ENCODE measurements around the gene PARVB. TPM values are rescaled to one million over a fixed set of nuclear protein-coding genes. Genes with fewer than 3 reads are reported as not detected.

PARVB gene
- total and polyA plus RNA-seq, 9 donors, result 12.3 to 62.9 (median 39.1) TPM

GRCh38 chr22:44130076-44130711 is 106.1 kb downstream of the PARVB start:
- Histone ChIP-seq H3K36me3 (no peaks in the 10 kb centered on the region), H3K4me3 (no peak overlapping the region), H3K27me3 (no peaks in the 10 kb centered on the region), H3K9me3 (no peaks in the 10 kb centered on the region), H3K4me1 (ENCODE audit: insufficient read depth) (no peaks in the 10 kb centered on the region), H3K27ac (no peak overlapping the region)
- DNase-seq, result peak in 1 of 5 donors; percentile 24
- intact Hi-C loops (cut with DNase I), result no loop called here
- TF ChIP-seq POLR2A (IDR thresholded peaks at IDR 0.05) (no peak), EP300 (IDR thresholded peaks at IDR 0.05) (no peak), CTCF (IDR thresholded peaks at IDR 0.05) (no peak)
- WGBS, 3 donors, result 74 to 86% (median 84%) methylated on average over 12 of the region's 12 CpGs

GRCh38 chr22:44131412-44131811 is 107.3 kb downstream of the PARVB start:
- Histone ChIP-seq H3K9me3 (no peaks in the 10 kb centered on the region), H3K4me1 (ENCODE audit: insufficient read depth) (no peaks in the 10 kb centered on the region), H3K27ac (no peak overlapping the region), H3K4me3 (no peak overlapping the region), H3K27me3 (no peaks in the 10 kb centered on the region), H3K36me3 (no peaks in the 10 kb centered on the region)
- intact Hi-C loops (cut with DNase I), result no loop called here
- DNase-seq, result peak in 1 of 5 donors; percentile 14
- WGBS, 3 donors, result 96 to 98% (median 98%) methylated on average over 12 of the region's 12 CpGs
- TF ChIP-seq POLR2A (IDR thresholded peaks at IDR 0.05) (no peak), EP300 (IDR thresholded peaks at IDR 0.05) (no peak), CTCF (IDR thresholded peaks at IDR 0.05) (no peak)

- Histone ChIP-seq H3K9me3 (no peaks in the 10 kb centered on the region), H3K27ac (no peak overlapping the region), H3K36me3 (no peaks in the 10 kb centered on the region), H3K4me3 (no peak overlapping the region), H3K4me1 (ENCODE audit: insufficient read depth) (no peaks in the 10 kb centered on the region), H3K27me3 (no peaks in the 10 kb centered on the region)
- intact Hi-C loops (cut with DNase I), result no loop called here
- WGBS, 3 donors, result 90% methylated on average over 13 of the region's 13 CpGs
- peak in 1 of 5 donors; percentile 13 for DNase-seq
- TF ChIP-seq CTCF (IDR thresholded peaks at IDR 0.05) (no peak), EP300 (IDR thresholded peaks at IDR 0.05) (no peak), POLR2A (IDR thresholded peaks at IDR 0.05) (no peak)
Measured at GRCh38 chr22:44131989-44132685, 108.0 kb downstream of the PARVB start.

- no peaks in the 10 kb centered on the region for H3K9me3 ChIP-seq
- no peak overlapping the region for H3K27ac ChIP-seq
- 87 to 92% (median 89%) methylated on average over 12 of the region's 12 CpGs for WGBS, 3 donors
- H3K4me1 ChIP-seq (ENCODE audit: insufficient read depth), result no peaks in the 10 kb centered on the region
- no peaks in the 10 kb centered on the region for H3K36me3 ChIP-seq
- DNase-seq, result peak in 1 of 5 donors; percentile 15
- intact Hi-C loops (cut with DNase I), result no loop called here
- no peaks in the 10 kb centered on the region for H3K27me3 ChIP-seq
- H3K4me3 ChIP-seq, result no peak overlapping the region
- TF ChIP-seq POLR2A (IDR thresholded peaks at IDR 0.05) (no peak), EP300 (IDR thresholded peaks at IDR 0.05) (no peak), CTCF (IDR thresholded peaks at IDR 0.05) (no peak)
Measured at GRCh38 chr22:44132724-44133123, 108.6 kb downstream of the PARVB start.
